ENCODE data around the gene PRKCA. TPM values are rescaled to one million over a fixed set of nuclear protein-coding genes. Genes with fewer than 3 reads are reported as not detected.

PRKCA gene
- total and polyA plus RNA-seq, 2 of the 13 experiments (the other 11 are each of a cell fraction or from before 2014, with no cell fraction given): 18.5 to 21.5 TPM

DNA sequence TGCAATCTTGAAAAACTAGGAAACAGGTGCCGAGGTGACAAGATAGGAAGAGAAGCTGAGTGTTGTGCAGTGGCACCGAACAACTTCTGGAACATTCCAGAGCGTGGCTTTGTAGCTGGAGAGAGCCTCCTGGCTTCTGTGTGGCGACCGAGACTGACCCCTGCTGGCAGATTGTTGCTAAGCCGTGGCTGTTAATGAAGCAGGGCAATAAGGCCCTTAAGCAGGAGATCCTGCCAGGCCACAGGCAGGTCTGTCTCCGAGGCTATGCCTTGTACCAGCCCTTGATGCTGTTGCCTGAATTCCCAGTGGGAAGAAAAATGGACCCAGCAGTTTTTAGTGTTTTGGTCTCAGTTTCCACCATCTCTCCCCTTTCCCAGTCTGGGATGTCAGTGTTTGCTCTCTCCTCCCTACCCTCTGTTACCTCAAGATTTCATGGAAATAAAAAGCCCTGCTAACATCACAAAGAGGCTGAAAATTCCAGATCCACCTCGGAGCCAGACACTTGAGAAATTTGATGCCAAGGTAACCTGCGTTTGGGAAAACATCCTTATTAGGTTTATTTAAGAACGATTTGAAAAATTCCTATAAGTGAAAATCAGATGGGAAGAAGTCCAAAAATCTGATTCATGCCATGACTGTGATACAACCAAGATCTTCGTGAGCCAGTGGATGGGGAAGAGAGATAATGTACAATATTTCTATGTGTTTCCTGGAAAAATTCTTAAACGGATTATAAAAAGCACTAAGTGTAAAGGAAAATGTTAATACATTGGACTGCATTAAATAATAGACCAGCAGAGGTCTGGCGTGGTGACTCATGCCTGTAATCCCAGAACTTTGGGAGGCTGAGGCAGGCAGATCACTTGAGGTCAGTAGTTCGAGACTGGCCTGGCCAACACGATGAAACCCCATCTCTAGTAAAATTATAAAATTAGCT lies 265.1 kb downstream of the PRKCA start (continued):
- TF ChIP-seq, protein P1, sequence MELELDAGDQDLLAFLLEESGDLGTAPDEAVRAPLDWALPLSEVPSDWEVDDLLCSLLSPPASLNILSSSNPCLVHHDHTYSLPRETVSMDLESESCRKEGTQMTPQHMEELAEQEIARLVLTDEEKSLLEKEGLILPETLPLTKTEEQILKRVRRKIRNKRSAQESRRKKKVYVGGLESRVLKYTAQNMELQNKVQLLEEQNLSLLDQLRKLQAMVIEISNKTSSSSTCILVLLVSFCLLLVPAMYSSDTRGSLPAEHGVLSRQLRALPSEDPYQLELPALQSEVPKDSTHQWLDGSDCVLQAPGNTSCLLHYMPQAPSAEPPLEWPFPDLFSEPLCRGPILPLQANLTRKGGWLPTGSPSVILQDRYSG (CRISPR knock-in tag; IDR thresholded peaks at IDR 0.05): no peak
- no peak; the same call in 1 of the 2 replicates for TF ChIP-seq ZNF362 (CRISPR knock-in tag; IDR thresholded peaks at IDR 0.05; ENCODE audit: borderline replicate concordance)
- TF ChIP-seq ZNF720 (CRISPR knock-in tag; IDR thresholded peaks at IDR 0.05): no peak
- peak; percentile 82; the same call in 1 of the 2 replicates for TF ChIP-seq ZBTB25 (CRISPR knock-in tag; IDR thresholded peaks at IDR 0.05)
- TF ChIP-seq SIN3B (IDR thresholded peaks at IDR 0.05; ENCODE audit: low read length): peak; percentile 71; the same call in 1 of the 2 replicates
- TF ChIP-seq ATF3 (CRISPR knock-in tag; IDR thresholded peaks at IDR 0.05): no peak
- peak; percentile 81 for TF ChIP-seq ERF (CRISPR knock-in tag; IDR thresholded peaks at IDR 0.05)
- peak; percentile 64 for TF ChIP-seq KMT2A (CRISPR knock-in tag; IDR thresholded peaks at IDR 0.05)
- TF ChIP-seq ZNF557 (CRISPR knock-in tag; IDR thresholded peaks at IDR 0.05): 0 out of 2 replicates have a peak, but pooled peaks have one; percentile 61
- peak; percentile 71 for TF ChIP-seq FOSL2 (CRISPR knock-in tag; IDR thresholded peaks at IDR 0.05)
- peak; percentile 67; the same call in 1 of the 2 replicates for TF ChIP-seq ZNF160 (CRISPR knock-in tag; IDR thresholded peaks at IDR 0.05)
- TF ChIP-seq ATAD3A (CRISPR knock-in tag; IDR thresholded peaks at IDR 0.05): no peak
- 0 out of 2 replicates have a peak, but pooled peaks have one; percentile 70 for TF ChIP-seq KDM3A (CRISPR knock-in tag; IDR thresholded peaks at IDR 0.05; ENCODE audit: low read depth)
- no peak for TF ChIP-seq KDM1A (CRISPR knock-in tag; IDR thresholded peaks at IDR 0.05)
- TF ChIP-seq E2F1 (CRISPR knock-in tag; IDR thresholded peaks at IDR 0.05): no peak
- TF ChIP-seq, protein P2, sequence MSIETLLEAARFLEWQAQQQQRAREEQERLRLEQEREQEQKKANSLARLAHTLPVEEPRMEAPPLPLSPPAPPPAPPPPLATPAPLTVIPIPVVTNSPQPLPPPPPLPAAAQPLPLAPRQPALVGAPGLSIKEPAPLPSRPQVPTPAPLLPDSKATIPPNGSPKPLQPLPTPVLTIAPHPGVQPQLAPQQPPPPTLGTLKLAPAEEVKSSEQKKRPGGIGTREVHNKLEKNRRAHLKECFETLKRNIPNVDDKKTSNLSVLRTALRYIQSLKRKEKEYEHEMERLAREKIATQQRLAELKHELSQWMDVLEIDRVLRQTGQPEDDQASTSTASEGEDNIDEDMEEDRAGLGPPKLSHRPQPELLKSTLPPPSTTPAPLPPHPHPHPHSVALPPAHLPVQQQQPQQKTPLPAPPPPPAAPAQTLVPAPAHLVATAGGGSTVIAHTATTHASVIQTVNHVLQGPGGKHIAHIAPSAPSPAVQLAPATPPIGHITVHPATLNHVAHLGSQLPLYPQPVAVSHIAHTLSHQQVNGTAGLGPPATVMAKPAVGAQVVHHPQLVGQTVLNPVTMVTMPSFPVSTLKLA (IDR thresholded peaks at IDR 0.05): no peak
- no peak for TF ChIP-seq ZNF615 (CRISPR knock-in tag; IDR thresholded peaks at IDR 0.05; ENCODE audit: borderline replicate concordance)
- no peak for TF ChIP-seq RFXANK (CRISPR knock-in tag; IDR thresholded peaks at IDR 0.05)
- TF ChIP-seq ZEB1 (IDR thresholded peaks at IDR 0.05; ENCODE audit: insufficient replicate concordance, low read depth): no peak
- no peak for TF ChIP-seq KLF9 (CRISPR knock-in tag; IDR thresholded peaks at IDR 0.05; ENCODE audit: low read depth)
- TF ChIP-seq MBD4 (IDR thresholded peaks at IDR 0.05; ENCODE audit: borderline replicate concordance, low read length): no peak
- TF ChIP-seq TAF1 (CRISPR knock-in tag; IDR thresholded peaks at IDR 0.05): no peak
- no peak for TF ChIP-seq ZNF703 (CRISPR knock-in tag; IDR thresholded peaks at IDR 0.05; ENCODE audit: borderline replicate concordance)

Data from HepG2 (cell line).